GM12878 (cell line): Measurements from ENCODE around the gene THSD4. TPM values are rescaled to one million over a fixed set of nuclear protein-coding genes. Genes with fewer than 3 reads are reported as not detected.

Source experiments
- ATAC-seq: fragments of 200-7000 bp; cut with Tn5 transposase; 3 replicates; pipeline ENCODE4 v1.9.1; 2020; ENCODE audit warnings: mild to moderate bottlenecking, moderate library complexity
- BruUV-seq: library from RNA; stranded (reverse); fragments of 400-500 nt; replicated peaks from 2 replicates; lab custom pipeline; 2021; lab: Mats Ljungman, UMichigan
- CTCF ChIA-PET: fragments of 300-600 bp; sonication (Branson Sonifier 250); formaldehyde crosslinking; extraction: SDS; loops from one replicate; lab custom pipeline; 2021; ENCODE audit warnings: inconsistent platforms; lab: Yijun Ruan, JAX
- POLR2A ChIA-PET: fragments of 350-600 bp; formaldehyde crosslinking; extraction: SDS; loops from one replicate; lab custom pipeline; 2021; ENCODE audit warnings: inconsistent platforms; lab: Charles Lee
- RAD21 ChIA-PET: fragments of 300-600 bp; sonication (Branson Sonifier 250); formaldehyde crosslinking; loops from one replicate; lab custom pipeline; 2023; ENCODE audit warnings: antibody characterized with exemption; ENCODE audit not compliant: unreplicated experiment; lab: Charles Lee
- SMC1A ChIA-PET: fragments of 300-600 bp; sonication (Branson Sonifier 250); formaldehyde crosslinking; loops from one replicate; lab custom pipeline; 2023; ENCODE audit not compliant: unreplicated experiment, uncharacterized antibody; lab: Charles Lee
- DNase-seq: peaks from one replicate; pipeline ENCODE4 v3.0.0-alpha.2; 2011; ENCODE audit warnings: low read depth, low spot score
- FAIRE-seq: peaks from 3 replicates; lab custom pipeline; 2011; peaks lifted over from hg19 to GRCh38; lab: Jason Lieb, UNC
- H2AFZ ChIP-seq: 2 replicates; pipeline ENCODE4 v1.6.0; 2011; ENCODE audit warnings: low read depth, low read length, control low read depth; ENCODE audit not compliant: control insufficient read depth
- H3K27ac ChIP-seq: 2 replicates; pipeline ENCODE4 v1.5.1; 2011; ENCODE audit warnings: control low read depth; ENCODE audit not compliant: control insufficient read depth, insufficient read depth
- H3K27me3 ChIP-seq, 2 experiments: replicated peaks in 1 of 2; 2 replicates each; pipeline versions ENCODE4 v1.6.0 to v1.6.1; 2011; ENCODE audit warnings: low read length in 1 of 2; ENCODE audit not compliant: control insufficient read depth in 2 of 2, insufficient read depth in 2 of 2
- H3K36me3 ChIP-seq, 2 experiments: 2 replicates each; pipeline ENCODE4 v1.5.1; 2011; ENCODE audit warnings: low read length in 1 of 2; ENCODE audit not compliant: control insufficient read depth in 2 of 2, insufficient read depth in 2 of 2
- H3K4me1 ChIP-seq: 2 replicates; pipeline ENCODE4 v1.6.1; 2011; ENCODE audit warnings: mild to moderate bottlenecking, low read length, moderate library complexity, mixed read lengths; ENCODE audit not compliant: control insufficient read depth, insufficient read depth
- H3K4me2 ChIP-seq: 2 replicates; pipeline ENCODE4 v1.6.0; 2011; ENCODE audit warnings: control low read depth; ENCODE audit not compliant: control insufficient read depth, insufficient read depth
- H3K4me3 ChIP-seq: fragments of 200-600 bp; sonication (generic); 2 replicates; pipeline ENCODE4 v1.5.1; 2016
- H3K79me2 ChIP-seq: 2 replicates; pipeline ENCODE4 v1.6.0; 2011; ENCODE audit warnings: low read length; ENCODE audit not compliant: control insufficient read depth, insufficient read depth
- H3K9ac ChIP-seq: 2 replicates; pipeline ENCODE4 v1.8.0; 2011; ENCODE audit warnings: low read length, control low read depth, mixed read lengths; ENCODE audit not compliant: control insufficient read depth, insufficient read depth
- H3K9me3 ChIP-seq: replicated peaks from 3 replicates; pipeline ENCODE4 v1.5.1; 2011; ENCODE audit warnings: mild to moderate bottlenecking, low read length; ENCODE audit not compliant: control insufficient read depth, insufficient read depth
- H4K20me1 ChIP-seq: 2 replicates; pipeline ENCODE4 v1.6.0; 2011; ENCODE audit not compliant: control insufficient read depth, insufficient read depth
- BACH1 ChIP-seq: fragments of 450-650 bp; IDR thresholded peaks from 2 replicates; pipeline ENCODE4 v1.6.1; 2017; ENCODE audit warnings: mild to moderate bottlenecking, borderline replicate concordance
- BCLAF1 ChIP-seq: fragments of 450-650 bp; IDR thresholded peaks from 2 replicates; pipeline ENCODE4 v1.6.1; 2017; ENCODE audit warnings: antibody characterized with exemption, mild to moderate bottlenecking, moderate library complexity
- EGR1 ChIP-seq, 2 experiments: IDR thresholded peaks; 1 replicate in 1 of 2; 2 replicates in 1 of 2; pipeline ENCODE4 v1.6.1; 2011 to 2012; ENCODE audit warnings: low read depth in 2 of 2, low read length in 2 of 2, borderline replicate concordance in 1 of 2, mild to moderate bottlenecking in 1 of 2, moderate library complexity in 1 of 2
- IRF5 ChIP-seq: fragments of 450-650 bp; IDR thresholded peaks from 2 replicates; pipeline ENCODE4 v1.6.1; 2017; ENCODE audit warnings: borderline replicate concordance
- MYC ChIP-seq: IDR thresholded peaks from 2 replicates; pipeline ENCODE4 v1.6.1; 2011; ENCODE audit warnings: mild to moderate bottlenecking, low read length, moderate library complexity, inconsistent platforms; ENCODE audit not compliant: insufficient read depth, insufficient replicate concordance, insufficient read length, severe bottlenecking
- PKNOX1 ChIP-seq: fragments of 450-650 bp; IDR thresholded peaks from 2 replicates; pipeline ENCODE4 v1.6.1; 2016; ENCODE audit warnings: mild to moderate bottlenecking
- POLR2AphosphoS2 ChIP-seq: IDR thresholded peaks from 2 replicates; pipeline ENCODE4 v1.6.1; 2011; ENCODE audit warnings: low read depth, mild to moderate bottlenecking, low read length, improper control_type of control experiment, moderate library complexity
- RBBP5 ChIP-seq: fragments of 200-600 bp; sonication (generic); conservative IDR thresholded peaks from 2 replicates; pipeline ENCODE4 v1.6.1; 2016
- RUNX3 ChIP-seq: IDR thresholded peaks from 2 replicates; pipeline ENCODE4 v1.6.1; 2012; ENCODE audit warnings: low read length, inconsistent platforms
- SIX5 ChIP-seq: IDR thresholded peaks from 2 replicates; pipeline ENCODE4 v1.6.1; 2011; ENCODE audit warnings: mild to moderate bottlenecking, low read depth, low read length, moderate library complexity; ENCODE audit not compliant: severe bottlenecking
- SKIL ChIP-seq: fragments of 450-650 bp; IDR thresholded peaks from 2 replicates; pipeline ENCODE4 v1.6.1; 2017; ENCODE audit warnings: mild to moderate bottlenecking, low read depth, inconsistent platforms; ENCODE audit not compliant: poor library complexity, severe bottlenecking
- SREBF1 ChIP-seq: IDR thresholded peaks from 2 replicates; pipeline ENCODE4 v1.6.1; 2012; ENCODE audit warnings: mild to moderate bottlenecking, low read length
- SUPT20H ChIP-seq: IDR thresholded peaks from 2 replicates; pipeline ENCODE4 v1.6.1; 2011; ENCODE audit warnings: low read depth, mild to moderate bottlenecking, low read length, moderate library complexity, borderline replicate concordance; ENCODE audit not compliant: control insufficient read depth
- TCF12 ChIP-seq: IDR thresholded peaks from 2 replicates; pipeline ENCODE4 v1.6.1; 2011; ENCODE audit warnings: low read depth, mild to moderate bottlenecking, low read length
- WRNIP1 ChIP-seq: IDR thresholded peaks from 2 replicates; pipeline ENCODE4 v1.6.1; 2011; ENCODE audit warnings: low read depth, low read length, improper control_type of control experiment, borderline replicate concordance
- ZNF207 ChIP-seq: fragments of 450-650 bp; IDR thresholded peaks from 2 replicates; pipeline ENCODE4 v1.6.1; 2014; ENCODE audit warnings: antibody characterized with exemption, mild to moderate bottlenecking, borderline replicate concordance
- ZNF217 ChIP-seq: fragments of 450-650 bp; IDR thresholded peaks from 2 replicates; pipeline ENCODE4 v1.6.1; 2017; ENCODE audit warnings: antibody characterized with exemption, mild to moderate bottlenecking
- WGBS: methylation state at CpG from one replicate; pipeline ENCODE4 v1.1.6; 2016; ENCODE audit warnings: low lambda C conversion rate; ENCODE audit not compliant: insufficient replicate concordance, insufficient coverage; ENCODE audit errors: missing lambda C conversion rate; 5-methylcytosine and 5-hydroxymethylcytosine counted together
- in situ Hi-C: fragments of 300-500 bp; cut with MboI; formaldehyde crosslinking; loops from 9 replicates; pipeline ENCODE4 v1.14.3; 2018; ENCODE audit warnings: mixed read lengths
- intact Hi-C: fragments of 100-400 bp; cut with micrococcal nuclease; formaldehyde crosslinking; loops from one replicate; pipeline ENCODE4 v1.14.2; 2022; ENCODE audit not compliant: unreplicated experiment
- polyA plus RNA-seq, 11 experiments: library from polyadenylated mRNA; depleted of rRNA in 4 of 11; unstranded in 6 of 11; stranded (reverse) in 5 of 11; fragments of >200 nt; fragmentation: Nextera tagmentation in 4 of 11; fragmentation: Illumina TruSeq in 1 of 11; extraction: Ambion mirVana in 4 of 11; extraction: Trizol in 1 of 11; gene quantifications; 1 replicate in 1 of 11; 2 replicates in 10 of 11; pipeline versions ENCODE4 v1.2.1 to v1.2.3, GENCODE V29; 2011 to 2016; ENCODE audit warnings: inconsistent platforms in 2 of 11, missing spikeins in 2 of 11, low read depth in 1 of 11
- total RNA-seq, 4 experiments: library from RNA; depleted of rRNA in 3 of 4; stranded (reverse); fragments of >200 nt in 3 of 4; fragmentation: Illumina TruSeq in 1 of 4; extraction: Trizol in 1 of 4; gene quantifications; 2 replicates each; pipeline versions ENCODE4 v1.2.1 to v1.2.3, GENCODE V29; 2013 to 2021

The THSD4 gene
- total and polyA plus RNA-seq, 10 of the 15 experiments (the other 5 are each of a cell fraction or from before 2014, with no cell fraction given): 0.04 to 0.13 (median 0.05) TPM; not detected in 7

GRCh38 chr15:71739355-71739754 lies 624.1 kb downstream of the THSD4 start:
- BruUV-seq: no TSS peak
- H4K20me1 ChIP-seq: no peaks in the 10 kb centered on the region
- ATAC-seq (no peak), DNase-seq (no peak), FAIRE-seq (no peak)
- WGBS: 0% methylated on average over 1 of the region's 1 CpG
- no peak overlapping the region for H3K27ac ChIP-seq
- SMC1A ChIA-PET: interaction anchor here (1.1 kb wide), 1 partner anchor 423 kb away, joined by 3 read pairs; no protein-coding TSS in a partner anchor
- no peaks in the 10 kb centered on the region for H3K9me3 ChIP-seq
- H2AFZ ChIP-seq: no peak overlapping the region
- H3K4me1 ChIP-seq: no peaks in the 10 kb centered on the region
- CTCF ChIA-PET: interaction anchor here (0.8 to 1.7 kb wide), 3 partner anchors 13 to 416 kb away, joined by 3 to 5 read pairs (median 4); no protein-coding TSS in a partner anchor
- H3K4me2 ChIP-seq: no peak overlapping the region
- intact Hi-C loops (no loop called here), in situ Hi-C loops (no loop called here)
- H3K27me3 ChIP-seq: peaks cover 1 to 10% of the 10 kb centered on the region in 2 experiments; a peak in 3 of 4 replicates
- no peaks in the 10 kb centered on the region for H3K36me3 ChIP-seq
- POLR2A ChIA-PET: interaction anchor here (0.7 kb wide), 1 partner anchor 403 kb away, joined by 4 read pairs; no protein-coding TSS in a partner anchor
- RAD21 ChIA-PET: no interaction called here
- H3K79me2 ChIP-seq: no peaks in the 10 kb centered on the region
- H3K4me3 ChIP-seq: no peak overlapping the region
- no peak overlapping the region for H3K9ac ChIP-seq
- no peak for TF ChIP-seq SREBF1
- no peak for TF ChIP-seq ZNF217
- TF ChIP-seq SIX5: no peak
- no peak for TF ChIP-seq SUPT20H
- no peak for TF ChIP-seq IRF5
- no peak for TF ChIP-seq RUNX3
- TF ChIP-seq WRNIP1: no peak
- no peak for TF ChIP-seq ZNF207
- TF ChIP-seq TCF12: no peak
- TF ChIP-seq POLR2AphosphoS2: no peak
- no peak for TF ChIP-seq PKNOX1
- TF ChIP-seq RBBP5: no peak
- TF ChIP-seq MYC: no peak
- no peak for TF ChIP-seq BACH1
- TF ChIP-seq BCLAF1: no peak
- no peak for TF ChIP-seq EGR1 (IDR thresholded peaks at IDR 0.05; ENCODE audit: borderline replicate concordance in 1 of 2, low read depth in 2 of 2, low read length in 2 of 2)
- TF ChIP-seq SKIL: no peak
